LNCaP clone FGC (cell line): ENCODE results near the gene EPHB1.

ENCODE experiments used
- DNase-seq: peaks from one replicate; pipeline ENCODE4 v3.0.0-alpha.2; 2011; ENCODE audit warnings: low read depth
- H3K4me3 ChIP-seq: 2 replicates; pipeline ENCODE4 v1.5.1; 2011; ENCODE audit warnings: mild to moderate bottlenecking, low read depth, low read length, control low read depth
- CTCF ChIP-seq: IDR thresholded peaks from 2 replicates; pipeline ENCODE4 v1.5.1; 2012; ENCODE audit warnings: mild to moderate bottlenecking; ENCODE audit not compliant: control insufficient read depth, insufficient read depth; ENCODE audit errors: extremely low read depth

Gene EPHB1

GRCh38 chr3:135155228-135155627, 360.2 kb downstream of the EPHB1 start:
- H3K4me3 ChIP-seq, result no peak overlapping the region
- no peak for DNase-seq
- no peak for TF ChIP-seq CTCF

- H3K4me3 ChIP-seq, result no peak overlapping the region
- TF ChIP-seq CTCF, result no peak
- no peak for DNase-seq
Measured at GRCh38 chr3:135155791-135156190, 360.7 kb downstream of the EPHB1 start.

GRCh38 chr3:135157045-135157740, 362.1 kb downstream of the EPHB1 start:
- no peak for TF ChIP-seq CTCF
- no peak overlapping the region for H3K4me3 ChIP-seq

GRCh38 chr3:135158520-135158919, 363.5 kb downstream of the EPHB1 start:
- H3K4me3 ChIP-seq, result no peak overlapping the region
- DNase-seq, result no peak
- no peak for TF ChIP-seq CTCF

More at GRCh38 chr3:135157045-135157740, 362.1 kb downstream of the EPHB1 start:
- DNase-seq, result no peak

- no peak for TF ChIP-seq CTCF
- H3K4me3 ChIP-seq, result no peak overlapping the region
- no peak for DNase-seq
Measured at GRCh38 chr3:135159681-135160247, 364.7 kb downstream of the EPHB1 start.

GRCh38 chr3:135161425-135161824, 366.4 kb downstream of the EPHB1 start:
- no peak overlapping the region for H3K4me3 ChIP-seq
- TF ChIP-seq CTCF, result no peak
- DNase-seq, result no peak

- H3K4me3 ChIP-seq, result no peak overlapping the region
- TF ChIP-seq CTCF, result no peak
- no peak for DNase-seq
Measured at GRCh38 chr3:135163701-135164100, 368.6 kb downstream of the EPHB1 start.
